SIG-M5 (cell line): ENCODE measurements around the gene SPACA7.
"Not testable (repeated sequence)": the region's sequence is repeated elsewhere in the genome, so short reads cannot be mapped to it uniquely, and the experiment has no call there.

Experiments used
- DNase-seq: peaks from one replicate; lab custom pipeline; 2025; lab: John Stamatoyannopoulos, UW

Gene SPACA7

DNA sequence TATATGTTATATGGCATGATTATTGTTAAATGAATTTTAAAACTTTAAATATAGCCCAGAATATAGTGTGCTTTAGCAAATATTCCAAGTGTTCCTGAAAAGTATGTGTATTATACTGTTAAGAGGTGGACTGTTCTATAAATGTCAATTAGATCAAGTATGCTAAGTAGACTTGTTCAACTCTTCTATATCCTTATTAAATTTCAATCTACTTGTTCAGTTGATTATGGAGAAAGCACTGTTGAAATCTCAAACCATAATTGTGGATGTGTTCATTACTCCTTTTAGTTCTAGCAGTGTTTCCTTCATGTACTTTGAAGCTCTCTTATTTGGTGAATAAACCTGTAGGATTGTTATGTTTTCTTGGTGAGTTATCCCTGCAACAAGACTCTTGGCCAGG lies 52.5 kb downstream of the SPACA7 start:
- no peak for DNase-seq

- no peak for DNase-seq
These were observed 55.6 kb downstream of the SPACA7 start for GRCh38 chr13:112431734-112432133.

DNA sequence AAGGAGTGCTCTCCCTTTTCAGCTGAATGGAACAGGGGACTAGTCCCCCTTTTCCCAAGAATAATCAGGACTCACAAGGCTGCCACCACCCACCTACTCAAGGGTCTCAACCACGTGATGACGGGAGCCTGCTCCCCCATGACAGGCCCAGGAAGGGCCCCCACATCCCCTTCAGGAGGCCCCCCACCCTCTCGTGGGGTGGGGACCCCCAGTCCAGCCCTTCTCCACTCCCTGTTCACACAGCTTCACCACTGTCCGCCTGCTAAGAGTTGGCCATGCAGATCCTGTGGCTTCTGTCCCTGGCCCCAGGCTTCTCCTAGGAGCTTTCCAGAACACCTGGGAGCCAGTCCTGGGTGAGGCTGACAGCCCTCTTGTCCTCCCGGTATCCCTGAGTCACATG lies 56.6 kb downstream of the SPACA7 start:
- not testable (repeated sequence) for DNase-seq

DNA sequence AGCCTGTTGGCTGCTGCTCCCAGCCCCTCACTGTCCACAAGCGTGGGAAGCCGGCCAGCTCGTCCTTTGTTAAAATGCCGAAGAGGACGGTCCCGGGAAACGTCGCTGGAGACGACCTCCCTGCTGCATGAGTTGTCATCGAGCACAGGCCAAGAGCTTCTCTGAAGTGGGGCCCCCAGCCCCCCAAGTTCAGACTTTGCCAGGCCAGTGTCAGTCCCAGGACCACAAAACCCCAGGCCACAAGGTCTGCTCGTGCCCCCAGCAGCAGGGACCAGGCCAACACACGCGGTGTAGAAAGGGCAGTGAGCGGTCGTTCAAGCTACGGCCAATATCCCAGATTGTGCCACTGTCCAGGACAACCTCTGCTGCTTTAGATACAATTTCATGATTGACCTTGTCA lies 57.4 kb downstream of the SPACA7 start:
- not testable (repeated sequence) for DNase-seq

DNA sequence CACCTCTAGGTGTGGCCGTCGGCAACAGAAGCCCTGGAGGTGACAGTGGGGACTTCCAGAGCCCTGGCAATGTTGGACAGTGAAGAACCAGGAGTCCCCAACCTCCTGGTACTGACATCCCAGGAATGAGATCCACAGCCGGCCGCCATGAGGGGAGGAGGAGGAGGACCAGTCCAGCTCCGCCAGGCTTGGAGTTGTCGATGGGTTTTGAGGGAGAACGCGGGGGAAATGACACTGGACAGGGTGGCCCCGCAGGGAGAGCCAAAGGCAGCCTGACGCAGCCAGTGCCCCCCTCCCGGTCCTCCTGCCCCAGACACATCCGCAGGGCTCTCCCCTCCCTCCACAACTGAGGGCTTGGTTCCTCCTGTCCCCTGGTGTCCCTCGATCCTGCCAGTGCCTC lies 57.9 kb downstream of the SPACA7 start:
- no peak for DNase-seq

- DNase-seq = no peak
These were observed 58.9 kb downstream of the SPACA7 start for GRCh38 chr13:112434937-112435523.

- DNase-seq = no peak
These were observed 59.8 kb downstream of the SPACA7 start for GRCh38 chr13:112435973-112436372.

DNA sequence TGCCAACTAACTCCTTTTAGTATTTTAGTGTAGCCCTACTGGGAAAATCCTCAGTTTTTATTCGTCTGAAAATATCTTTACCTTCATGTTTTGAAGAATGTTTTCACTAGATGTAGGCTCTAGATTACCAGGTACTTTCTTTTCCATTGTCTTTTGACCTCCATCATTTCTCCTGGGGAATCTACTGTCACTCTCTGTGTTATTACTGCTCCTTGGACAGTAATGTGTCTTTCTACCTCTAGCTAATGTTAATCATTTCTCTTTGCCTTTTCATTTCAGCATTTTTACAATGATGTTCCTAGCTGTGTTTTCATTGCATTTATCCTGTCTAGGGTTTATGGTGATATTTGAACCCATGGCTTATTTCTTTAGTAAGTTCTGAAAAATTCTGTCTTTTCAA lies 61.9 kb downstream of the SPACA7 start:
- no peak for DNase-seq

GRCh38 chr13:112438515-112438914 lies 62.4 kb downstream of the SPACA7 start:
- no peak for DNase-seq

DNA sequence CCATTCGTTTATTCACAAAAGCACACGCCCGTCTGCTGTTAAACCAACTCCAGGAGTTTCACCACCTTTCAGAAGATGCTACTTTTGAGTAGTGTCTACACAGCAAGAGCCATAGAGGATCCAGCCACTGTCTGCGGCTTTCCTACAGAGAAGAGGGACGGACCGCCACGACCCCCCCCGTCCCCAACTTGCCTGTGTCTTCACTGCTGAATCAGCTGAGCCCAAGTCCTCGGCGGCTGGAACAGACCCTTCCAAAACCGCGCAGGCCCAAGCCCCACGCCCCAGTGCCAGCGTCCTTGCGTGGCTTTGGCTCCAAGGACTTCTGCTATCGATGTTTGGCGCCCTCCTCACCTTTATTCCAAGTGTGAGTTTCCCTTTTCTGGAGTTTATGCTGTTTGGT lies 65.1 kb downstream of the SPACA7 start:
- no peak for DNase-seq

DNA sequence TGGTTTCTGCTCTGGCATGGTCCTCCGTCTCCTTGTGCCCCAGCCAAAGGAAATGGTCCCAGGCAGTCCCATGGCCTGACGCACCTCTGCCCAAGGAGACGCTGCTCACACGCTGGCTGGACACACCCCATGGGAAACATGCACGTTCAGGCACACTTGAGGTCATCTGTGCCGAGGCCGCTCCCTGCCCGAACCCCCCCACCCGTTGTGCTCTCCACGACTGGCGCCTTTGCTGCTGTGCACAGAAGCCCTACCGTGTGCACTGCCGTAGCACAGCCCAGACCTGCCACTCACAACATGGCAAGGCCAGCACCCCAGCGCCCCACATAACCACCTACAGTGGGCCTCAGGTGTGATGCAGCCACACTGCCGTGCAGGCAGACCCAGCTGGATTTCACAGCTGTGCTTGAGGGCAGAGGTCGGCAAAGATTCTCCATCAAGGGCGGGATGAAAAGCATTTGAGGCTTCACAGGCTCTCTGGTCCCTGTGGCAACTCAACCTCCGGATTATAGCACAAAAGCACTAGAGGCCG lies 65.7 kb downstream of the SPACA7 start:
- no peak for DNase-seq

- DNase-seq = no peak
These were observed 66.4 kb downstream of the SPACA7 start for GRCh38 chr13:112442483-112443090.

GRCh38 chr13:112443191-112443994 lies 67.2 kb downstream of the SPACA7 start:
- no peak for DNase-seq

GRCh38 chr13:112443995-112444311 lies 67.8 kb downstream of the SPACA7 start:
- no peak for DNase-seq

- DNase-seq = no peak
These were observed 68.6 kb downstream of the SPACA7 start for GRCh38 chr13:112444416-112445399.

DNA sequence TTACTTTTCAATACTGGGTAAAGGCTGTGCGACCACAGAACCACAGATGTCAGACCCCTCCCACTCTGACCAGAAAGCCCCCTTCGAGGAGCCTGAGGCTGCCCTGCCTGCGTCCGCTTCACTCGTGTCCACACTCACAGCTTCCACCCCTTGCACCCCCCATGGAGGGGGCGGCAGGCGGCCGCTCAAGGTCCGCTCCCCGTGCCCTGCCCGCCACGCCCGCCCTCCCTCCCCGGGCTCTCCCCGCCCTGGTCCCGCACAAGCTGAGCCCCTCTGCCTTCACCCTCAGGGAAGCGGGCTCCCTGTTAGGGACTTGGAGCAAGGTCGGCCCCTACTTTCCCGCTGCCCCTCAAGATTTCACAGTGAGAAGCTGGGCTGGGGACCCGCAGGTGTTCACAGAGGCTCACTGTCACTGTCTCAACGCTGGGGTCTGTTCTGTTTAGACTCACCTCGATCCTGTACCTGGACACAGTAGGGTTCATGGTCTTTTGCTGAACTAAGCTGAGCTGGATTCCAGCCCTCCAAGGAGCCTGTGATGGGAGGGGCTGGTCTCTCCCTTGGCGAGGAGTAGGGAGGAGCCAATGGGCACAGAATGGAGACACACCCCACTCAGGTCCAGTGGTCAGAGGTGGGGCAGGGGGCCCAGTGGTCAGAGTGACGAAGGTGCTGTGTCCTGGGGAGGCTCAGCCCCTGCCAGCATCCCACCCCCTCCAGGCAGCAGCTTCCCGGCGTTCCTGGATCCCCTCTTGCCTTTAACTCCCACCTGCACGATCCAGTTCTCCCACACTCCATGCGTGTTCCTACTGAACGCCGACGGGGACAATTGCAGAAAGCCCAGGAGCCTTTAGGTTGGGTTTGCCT lies 69.5 kb downstream of the SPACA7 start:
- no peak for DNase-seq

- DNase-seq = no peak
These were observed 70.2 kb downstream of the SPACA7 start for GRCh38 chr13:112446347-112446861.

DNA sequence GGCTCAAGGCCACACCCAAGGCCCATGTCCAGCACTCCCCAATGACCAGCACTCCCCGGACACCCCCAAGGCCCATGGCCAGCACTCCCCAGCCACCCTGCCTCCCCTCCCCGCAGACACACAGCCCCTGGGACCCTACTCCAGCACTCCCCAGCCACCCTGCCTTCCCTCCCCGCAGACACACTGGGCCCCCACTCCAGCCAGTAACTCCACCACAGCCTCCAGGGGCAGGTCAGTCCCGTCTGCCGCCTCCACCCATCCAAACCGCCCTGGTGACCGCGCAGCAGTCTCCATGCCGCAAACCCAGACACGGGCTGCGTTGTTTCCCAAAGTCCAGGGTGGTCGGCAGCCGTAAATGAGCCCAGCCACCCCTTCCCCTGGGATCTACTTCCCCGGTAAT lies 70.7 kb downstream of the SPACA7 start:
- no peak for DNase-seq

DNA sequence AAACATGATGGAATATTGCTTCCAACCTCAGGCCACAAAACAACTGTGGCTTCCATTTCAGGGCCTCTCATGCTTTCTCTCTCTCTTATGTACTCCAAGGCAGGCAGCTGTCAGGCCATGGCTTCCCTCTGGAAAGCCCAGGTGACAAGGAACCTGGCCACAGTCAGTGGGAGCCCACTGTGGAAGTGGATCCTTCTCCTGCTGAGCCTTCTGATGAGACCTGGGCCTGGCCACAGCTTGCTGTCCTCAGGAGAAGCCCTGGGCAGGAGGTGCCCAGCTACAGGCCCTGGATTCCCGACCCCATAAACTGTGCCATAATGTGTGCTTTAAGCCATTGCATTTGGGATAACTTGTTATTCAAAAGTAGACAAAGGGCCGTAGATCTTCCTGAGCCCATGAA lies 71.2 kb downstream of the SPACA7 start:
- DNase-seq = no peak

- no peak for DNase-seq
These were observed 71.8 kb downstream of the SPACA7 start for GRCh38 chr13:112447761-112448603.
